Liver (tissue), 9 donors: ENCODE data around the gene MAPK6. TPM values are rescaled to one million over a fixed set of nuclear protein-coding genes. Genes with fewer than 3 reads are reported as not detected.

Source experiments
- DNase-seq: peaks from one replicate; pipeline ENCODE4 v3.0.0-alpha.2; 2017; ENCODE audit warnings: low spot score
- H3K27ac ChIP-seq, 2 donors: one replicate each; pipeline ENCODE4 v1.7.0; 2013; ENCODE audit warnings: inconsistent platforms in 2 of 2, low read length in 2 of 2, control low read depth in 1 of 2, low read depth in 1 of 2, mild to moderate bottlenecking in 1 of 2
- H3K27me3 ChIP-seq, 4 donors: one replicate each; pipeline versions ENCODE4 v1.6.1 to v1.7.0; 2013; ENCODE audit warnings: low read length in 3 of 4, inconsistent platforms in 1 of 4, mild to moderate bottlenecking in 1 of 4, moderate library complexity in 1 of 4; ENCODE audit not compliant: control insufficient read depth in 4 of 4, insufficient read depth in 4 of 4
- H3K36me3 ChIP-seq, 4 donors: one replicate each; pipeline versions ENCODE4 v1.6.1 to v1.7.0; 2013; ENCODE audit warnings: low read length in 3 of 4, mild to moderate bottlenecking in 3 of 4, low read depth in 1 of 4, moderate library complexity in 1 of 4; ENCODE audit not compliant: control insufficient read depth in 4 of 4, insufficient read depth in 3 of 4
- H3K4me1 ChIP-seq, 4 donors: one replicate each; pipeline versions ENCODE4 v1.6.1 to v1.7.0; 2013; ENCODE audit warnings: low read length in 3 of 4, mild to moderate bottlenecking in 3 of 4, moderate library complexity in 1 of 4; ENCODE audit not compliant: control insufficient read depth in 4 of 4, insufficient read depth in 4 of 4
- H3K4me3 ChIP-seq, 3 donors: one replicate each; pipeline versions ENCODE4 v1.6.1 to v1.7.0; 2013; ENCODE audit warnings: low read length in 3 of 3, control low read depth in 1 of 3, low read depth in 1 of 3, mild to moderate bottlenecking in 1 of 3
- H3K9ac ChIP-seq, 2 donors: one replicate each; pipeline ENCODE4 v1.7.0; 2013; ENCODE audit warnings: low read length in 2 of 2, mild to moderate bottlenecking in 2 of 2, moderate library complexity in 2 of 2, control low read depth in 1 of 2, low read depth in 1 of 2
- H3K9me3 ChIP-seq, 4 donors: one replicate each; pipeline versions ENCODE4 v1.6.1 to v1.7.0; 2013; ENCODE audit warnings: low read length in 3 of 4; ENCODE audit not compliant: control insufficient read depth in 4 of 4
- ATF3 ChIP-seq: IDR thresholded peaks from 2 replicates; pipeline ENCODE4 v1.6.1; 2016; ENCODE audit warnings: antibody characterized with exemption
- CTCF ChIP-seq: fragments of 150-350 bp; IDR thresholded peaks from 2 replicates; pipeline ENCODE4 v1.5.1; 2017; ENCODE audit warnings: improper control_type of control experiment, low read depth, low read length; ENCODE audit not compliant: missing input control
- FOXA1 ChIP-seq: IDR thresholded peaks from 2 replicates; pipeline ENCODE4 v1.6.1; 2016; ENCODE audit warnings: antibody characterized with exemption
- HNF4G ChIP-seq: IDR thresholded peaks from 2 replicates; pipeline ENCODE4 v1.6.1; 2016; ENCODE audit warnings: antibody characterized with exemption
- JUND ChIP-seq, 2 donors: IDR thresholded peaks; 2 replicates each; pipeline ENCODE4 v1.6.1; 2016; ENCODE audit warnings: antibody characterized with exemption in 2 of 2
- MAX ChIP-seq: IDR thresholded peaks from 2 replicates; pipeline ENCODE4 v1.6.1; 2016; ENCODE audit warnings: antibody characterized with exemption
- YY1 ChIP-seq: IDR thresholded peaks from 2 replicates; pipeline ENCODE4 v1.6.1; 2016; ENCODE audit warnings: antibody characterized with exemption, mild to moderate bottlenecking
- WGBS: extraction: QIAGEN DNeasy Blood & Tissue Kit; methylation state at CpG from one replicate; pipeline ENCODE4 v1.1.7; 2013; 5-methylcytosine and 5-hydroxymethylcytosine counted together
- polyA plus RNA-seq, 2 donors: library from polyadenylated mRNA; stranded (reverse) in 1 of 2; unstranded in 1 of 2; fragments of 200-250 nt in 1 of 2; fragments of >200 nt in 1 of 2; fragmentation: Nextera tagmentation in 1 of 2; extraction: Ambion mirVana in 1 of 2; gene quantifications; one replicate each; pipeline versions ENCODE4 v1.2.1 to v1.2.3, GENCODE V29; 2013 to 2015
- total RNA-seq, 2 donors: library from RNA; depleted of rRNA; stranded (reverse); fragments of >200 nt; gene quantifications; one replicate each; pipeline ENCODE4 v1.2.3, GENCODE V29; 2014
- donor health status: healthy.
- donor health status: healthy.
- donor health status: healthy.
- donor health status: healthy.
- donor health status: healthy.

MAPK6 gene
- total and polyA plus RNA-seq, 4 donors: 9.7 to 47.8 (median 32.1) TPM

GRCh38 chr15:52099651-52100272 lies 80.7 kb downstream of the MAPK6 start (continued):
- TF ChIP-seq CTCF: no peak

- Histone ChIP-seq H3K27ac (no peak overlapping the region), H3K36me3 (no peaks in the 10 kb centered on the region), H3K4me3 (no peak overlapping the region), H3K4me1 (no peaks in the 10 kb centered on the region), H3K9me3 (no peaks in the 10 kb centered on the region), H3K27me3 (no peaks in the 10 kb centered on the region), H3K9ac (no peak overlapping the region)
- 87% methylated on average over 6 of the region's 6 CpGs for WGBS
- TF ChIP-seq JUND (IDR thresholded peaks at IDR 0.05) (peak; percentile 35 to 51), MAX (no peak)
- no peak for DNase-seq
Observed at GRCh38 chr15:52100807-52101442, 81.9 kb downstream of the MAPK6 start.

GRCh38 chr15:52101542-52102323 lies 82.7 kb downstream of the MAPK6 start:
- WGBS: 94% methylated on average over 16 of the region's 16 CpGs
- no peaks in the 10 kb centered on the region for H3K27me3 ChIP-seq
- no peak overlapping the region for H3K9ac ChIP-seq
- H3K9me3 ChIP-seq: no peaks in the 10 kb centered on the region
- DNase-seq: no peak
- no peak overlapping the region for H3K27ac ChIP-seq
- no peak overlapping the region for H3K4me3 ChIP-seq
- H3K4me1 ChIP-seq: no peaks in the 10 kb centered on the region
- H3K36me3 ChIP-seq: no peaks in the 10 kb centered on the region
- TF ChIP-seq MAX: no peak
- TF ChIP-seq ATF3: no peak

- H3K27me3 ChIP-seq: no peaks in the 10 kb centered on the region
- 94% methylated on average over 2 of the region's 2 CpGs for WGBS
- H3K9me3 ChIP-seq: no peaks in the 10 kb centered on the region
- H3K4me3 ChIP-seq: no peak overlapping the region
- H3K9ac ChIP-seq: no peak overlapping the region
- H3K4me1 ChIP-seq: no peaks in the 10 kb centered on the region
- no peak overlapping the region for H3K27ac ChIP-seq
- no peak for DNase-seq
- no peak for TF ChIP-seq HNF4G
- TF ChIP-seq YY1: no peak
- TF ChIP-seq CTCF: no peak
- TF ChIP-seq MAX: no peak
- no peak for TF ChIP-seq FOXA1
- H3K36me3 ChIP-seq: no peaks in the 10 kb centered on the region
Observed at GRCh38 chr15:52102463-52102862, 83.4 kb downstream of the MAPK6 start.
